ENCODE results near the gene AKAP7. TPM values are rescaled to one million over a fixed set of nuclear protein-coding genes. Genes with fewer than 3 reads are reported as not detected.

AKAP7 gene
- polyA plus RNA-seq, 2 of the 4 experiments (the other 2 are of a cell fraction), result 2.5 to 3.7 TPM

DNA sequence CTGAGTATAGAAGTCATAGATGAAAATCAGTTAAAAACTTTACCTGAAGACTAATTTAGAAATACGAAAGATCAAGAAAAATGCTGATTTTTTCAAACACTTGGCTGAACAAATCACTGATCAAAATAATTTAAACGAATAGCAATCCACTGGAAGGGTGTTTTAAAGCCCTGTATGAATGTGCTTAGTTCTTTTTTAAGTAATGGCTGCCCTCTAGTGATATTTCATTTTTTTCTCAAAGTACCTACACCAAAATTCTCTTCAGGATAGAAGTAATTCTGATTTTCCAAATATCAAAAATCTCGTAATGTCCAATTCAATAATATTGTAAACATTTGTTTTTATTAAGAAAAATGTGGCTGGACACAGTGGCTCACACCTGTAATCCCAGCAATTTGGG is 32.5 kb downstream of the AKAP7 start:
- CTCF ChIA-PET, result interaction anchor here (0.7 to 2.0 kb wide), 8 partner anchors 8 to 366 kb away, joined by 3 to 13 read pairs (median 4); no protein-coding TSS in a partner anchor
- Histone ChIP-seq H3K4me3 (no peak overlapping the region), H3K9me3 (no peaks in the 10 kb centered on the region), H3K4me2 (no peak overlapping the region), H3K27ac (no peak overlapping the region), H3K4me1 (no peaks in the 10 kb centered on the region)
- POLR2A ChIA-PET, result no interaction called here
- no peak for ATAC-seq
- WGBS (ENCODE audit: missing lambda C conversion rate), result 47% methylated on average over 3 of the region's 3 CpGs
- TF ChIP-seq RAD21 (conservative IDR thresholded peaks at IDR 0.05 in 1 of 2, IDR thresholded peaks at IDR 0.05 in 1 of 2) (peak; percentile 38 to 54; a peak in 4 of 5 replicates), SMC3 (IDR thresholded peaks at IDR 0.05) (peak; percentile 37; the same call in 2 of the 3 replicates), HDAC2 (IDR thresholded peaks at IDR 0.05) (no peak), CHD4 (IDR thresholded peaks at IDR 0.05; ENCODE audit: borderline replicate concordance) (no peak), RARB (CRISPR knock-in tag; IDR thresholded peaks at IDR 0.05) (no peak), SREBF2 (IDR thresholded peaks at IDR 0.05) (no peak), CBX2 (IDR thresholded peaks at IDR 0.05; ENCODE audit: borderline replicate concordance, low read depth) (no peak), EHF (CRISPR knock-in tag; IDR thresholded peaks at IDR 0.05) (no peak), RFX5 (IDR thresholded peaks at IDR 0.05) (no peak), NPAS2 (CRISPR knock-in tag; IDR thresholded peaks at IDR 0.05; ENCODE audit: borderline replicate concordance) (no peak)
- TF ChIP-seq, protein P1, sequence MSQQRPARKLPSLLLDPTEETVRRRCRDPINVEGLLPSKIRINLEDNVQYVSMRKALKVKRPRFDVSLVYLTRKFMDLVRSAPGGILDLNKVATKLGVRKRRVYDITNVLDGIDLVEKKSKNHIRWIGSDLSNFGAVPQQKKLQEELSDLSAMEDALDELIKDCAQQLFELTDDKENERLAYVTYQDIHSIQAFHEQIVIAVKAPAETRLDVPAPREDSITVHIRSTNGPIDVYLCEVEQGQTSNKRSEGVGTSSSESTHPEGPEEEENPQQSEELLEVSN (IDR thresholded peaks at IDR 0.05; ENCODE audit: borderline replicate concordance, low read depth), result no peak
- TF ChIP-seq, protein P2, sequence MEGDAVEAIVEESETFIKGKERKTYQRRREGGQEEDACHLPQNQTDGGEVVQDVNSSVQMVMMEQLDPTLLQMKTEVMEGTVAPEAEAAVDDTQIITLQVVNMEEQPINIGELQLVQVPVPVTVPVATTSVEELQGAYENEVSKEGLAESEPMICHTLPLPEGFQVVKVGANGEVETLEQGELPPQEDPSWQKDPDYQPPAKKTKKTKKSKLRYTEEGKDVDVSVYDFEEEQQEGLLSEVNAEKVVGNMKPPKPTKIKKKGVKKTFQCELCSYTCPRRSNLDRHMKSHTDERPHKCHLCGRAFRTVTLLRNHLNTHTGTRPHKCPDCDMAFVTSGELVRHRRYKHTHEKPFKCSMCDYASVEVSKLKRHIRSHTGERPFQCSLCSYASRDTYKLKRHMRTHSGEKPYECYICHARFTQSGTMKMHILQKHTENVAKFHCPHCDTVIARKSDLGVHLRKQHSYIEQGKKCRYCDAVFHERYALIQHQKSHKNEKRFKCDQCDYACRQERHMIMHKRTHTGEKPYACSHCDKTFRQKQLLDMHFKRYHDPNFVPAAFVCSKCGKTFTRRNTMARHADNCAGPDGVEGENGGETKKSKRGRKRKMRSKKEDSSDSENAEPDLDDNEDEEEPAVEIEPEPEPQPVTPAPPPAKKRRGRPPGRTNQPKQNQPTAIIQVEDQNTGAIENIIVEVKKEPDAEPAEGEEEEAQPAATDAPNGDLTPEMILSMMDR (IDR thresholded peaks at IDR 0.05), result no peak; the same call in 2 of the 3 replicates
- DNase-seq (ENCODE audit: low read depth in 1 of 2, low spot score in 1 of 2), result no peak
- no peak for FAIRE-seq

DNA sequence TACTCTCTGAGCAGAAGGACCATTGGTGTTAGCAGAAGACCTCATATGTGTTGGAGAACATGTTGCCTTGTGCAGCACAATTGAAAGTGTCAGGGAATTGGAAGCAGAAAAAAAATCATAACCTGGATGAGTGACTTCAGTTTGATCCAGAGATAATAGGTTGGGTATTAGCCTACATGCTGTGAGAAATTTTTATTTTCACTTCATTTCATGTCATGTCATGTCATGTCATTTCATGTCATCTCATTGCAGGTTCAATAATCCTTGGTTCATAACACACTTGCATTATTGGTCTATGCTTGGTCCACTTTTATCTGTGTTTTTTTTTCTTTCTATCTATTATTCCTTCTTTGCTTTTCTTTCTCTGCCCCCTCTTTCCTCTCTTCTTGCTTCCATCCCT is 34.3 kb downstream of the AKAP7 start:
- ChIA-PET CTCF (no interaction called here), POLR2A (no interaction called here)
- Histone ChIP-seq H3K4me2 (no peak overlapping the region), H3K4me1 (no peaks in the 10 kb centered on the region), H3K4me3 (no peak overlapping the region), H3K9me3 (no peaks in the 10 kb centered on the region), H3K27ac (no peak overlapping the region)
- no peak for FAIRE-seq
- no peak for ATAC-seq
- TF ChIP-seq KDM5A (IDR thresholded peaks at IDR 0.05) (no peak), HOXB13 (CRISPR knock-in tag; IDR thresholded peaks at IDR 0.05; ENCODE audit: low read depth) (no peak)
- TF ChIP-seq, protein P2 (IDR thresholded peaks at IDR 0.05), result no peak
- DNase-seq (ENCODE audit: low read depth in 1 of 2, low spot score in 1 of 2), result no peak

DNA sequence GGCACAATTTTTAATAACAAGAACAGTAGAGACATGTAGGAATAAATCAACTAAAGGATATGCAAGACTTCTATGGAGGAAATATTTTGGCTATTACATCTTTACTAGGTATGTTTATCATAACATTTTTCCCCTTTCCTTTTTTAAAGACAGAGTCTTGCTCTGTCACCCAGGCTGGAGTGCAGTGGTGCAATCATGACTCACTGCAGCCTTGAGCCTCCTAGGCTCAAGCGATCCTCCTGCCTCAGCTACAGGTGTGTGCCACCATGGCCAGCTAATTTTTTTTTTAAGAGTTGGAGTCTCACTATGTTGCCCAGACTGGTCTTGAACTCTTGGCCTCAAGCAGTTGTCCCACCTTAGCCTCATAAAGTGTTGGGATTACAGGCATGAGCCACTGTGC is 37.0 kb downstream of the AKAP7 start:
- CTCF ChIA-PET, result no interaction called here
- no peak overlapping the region for H3K4me2 ChIP-seq
- no peaks in the 10 kb centered on the region for H3K4me1 ChIP-seq

More for the DNA sequence above, 37.0 kb downstream of the AKAP7 start:
- ATAC-seq, result no peak
- FAIRE-seq, result no peak
- 100% methylated on average over 1 of the region's 1 CpG for WGBS (ENCODE audit: missing lambda C conversion rate)
- no peak for DNase-seq (ENCODE audit: low read depth in 1 of 2, low spot score in 1 of 2)
- H3K9me3 ChIP-seq, result no peaks in the 10 kb centered on the region
- H3K27ac ChIP-seq, result no peak overlapping the region
- no peak for TF ChIP-seq NPAS2 (CRISPR knock-in tag; IDR thresholded peaks at IDR 0.05; ENCODE audit: borderline replicate concordance)
- no peak for TF ChIP-seq POLR2AphosphoS2 (conservative IDR thresholded peaks at IDR 0.05; ENCODE audit: low read length)
- no peak for TF ChIP-seq SREBF2 (IDR thresholded peaks at IDR 0.05)
- TF ChIP-seq ZFP36 (IDR thresholded peaks at IDR 0.05; ENCODE audit: borderline replicate concordance, partially characterized antibody), result no peak
- TF ChIP-seq RARB (CRISPR knock-in tag; IDR thresholded peaks at IDR 0.05), result no peak
- no peak for TF ChIP-seq FOSB (CRISPR knock-in tag; IDR thresholded peaks at IDR 0.05)
- no peak for TF ChIP-seq CHD2 (IDR thresholded peaks at IDR 0.05; ENCODE audit: low read length, partially characterized antibody)
- no peak for TF ChIP-seq KDM1A (IDR thresholded peaks at IDR 0.05; ENCODE audit: low read depth)
- no peak for TF ChIP-seq RFX5 (IDR thresholded peaks at IDR 0.05)
- TF ChIP-seq TP53 (CRISPR knock-in tag; IDR thresholded peaks at IDR 0.05), result no peak
- TF ChIP-seq MYC (IDR thresholded peaks at IDR 0.05; ENCODE audit: borderline replicate concordance, low read length), result no peak
- no peak for TF ChIP-seq NR3C1 (IDR thresholded peaks at IDR 0.05)
- TF ChIP-seq, protein P3, sequence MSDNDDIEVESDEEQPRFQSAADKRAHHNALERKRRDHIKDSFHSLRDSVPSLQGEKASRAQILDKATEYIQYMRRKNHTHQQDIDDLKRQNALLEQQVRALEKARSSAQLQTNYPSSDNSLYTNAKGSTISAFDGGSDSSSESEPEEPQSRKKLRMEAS (IDR thresholded peaks at IDR 0.05), result no peak
- POLR2A ChIA-PET, result no interaction called here
- no peak overlapping the region for H3K4me3 ChIP-seq
